ENCODE measurements around the gene TP53I3.

Gene TP53I3

GRCh38 chr2:24073816-24074215 is 10.8 kb downstream of the TP53I3 start:
- Histone ChIP-seq H3K9me3 (ENCODE audit: control insufficient read depth, low read length) (no peaks in the 10 kb centered on the region), H3K4me3 (ENCODE audit: insufficient read depth in 1 of 2, low read depth in 1 of 2, low read length in 2 of 2) (no peak overlapping the region), H3K18ac (ENCODE audit: low read depth in 1 of 2, low read length in 2 of 2) (no peak overlapping the region), H2AK5ac (ENCODE audit: low read length, severe bottlenecking) (no peak overlapping the region), H3K14ac (ENCODE audit: low read length in 2 of 2) (no peak overlapping the region), H4K8ac (ENCODE audit: low read length) (no peak overlapping the region), H2AFZ (ENCODE audit: low read depth, low read length) (no peak overlapping the region), H3K79me1 (replicated peaks; ENCODE audit: low read length, poor library complexity, severe bottlenecking) (peaks cover 17% of the 10 kb centered on the region), H2BK12ac (ENCODE audit: low read length in 2 of 2) (no peak overlapping the region), H3K4me1 (ENCODE audit: control insufficient read depth, insufficient read depth, low read depth, low read length) (peaks cover 11% of the 10 kb centered on the region), H2BK120ac (ENCODE audit: low read depth, low read length) (no peak overlapping the region), H3K27ac (ENCODE audit: low read length, poor library complexity, severe bottlenecking) (no peak overlapping the region), H3K4ac (ENCODE audit: low read depth in 1 of 2, low read length in 2 of 2) (no peak overlapping the region), H3K4me2 (ENCODE audit: low read length, poor library complexity, severe bottlenecking) (no peak overlapping the region), H3K27me3 (ENCODE audit: control insufficient read depth in 1 of 2, insufficient read depth in 1 of 2, low read length in 2 of 2) (no peaks in the 10 kb centered on the region), H3K23ac (ENCODE audit: low read length in 2 of 2) (no peak overlapping the region), H3K36me3 (ENCODE audit: control insufficient read depth in 1 of 2, insufficient read depth in 2 of 2, low read depth in 1 of 2, low read length in 2 of 2) (peaks cover 24 to 51% of the 10 kb centered on the region in 2 experiments), H2BK15ac (ENCODE audit: low read depth, poor library complexity, severe bottlenecking) (no peak overlapping the region), H3K9ac (ENCODE audit: low read length) (no peak overlapping the region), H4K91ac (ENCODE audit: low read length) (no peak overlapping the region), H2BK5ac (ENCODE audit: low read depth, low read length, poor library complexity, severe bottlenecking) (no peak overlapping the region)
- WGBS = 100% methylated on average over 2 of the region's 6 CpGs
- no peak for DNase-seq

- Histone ChIP-seq H2BK12ac (ENCODE audit: low read length in 2 of 2) (no peak overlapping the region), H3K9me3 (ENCODE audit: control insufficient read depth, low read length) (no peaks in the 10 kb centered on the region), H3K4ac (ENCODE audit: low read depth in 1 of 2, low read length in 2 of 2) (no peak overlapping the region), H2AFZ (ENCODE audit: low read depth, low read length) (no peak overlapping the region), H2BK5ac (ENCODE audit: low read depth, low read length, poor library complexity, severe bottlenecking) (no peak overlapping the region), H2BK120ac (ENCODE audit: low read depth, low read length) (no peak overlapping the region), H2AK5ac (ENCODE audit: low read length, severe bottlenecking) (no peak overlapping the region), H3K27ac (ENCODE audit: low read length, poor library complexity, severe bottlenecking) (no peak overlapping the region), H3K36me3 (ENCODE audit: control insufficient read depth in 1 of 2, insufficient read depth in 2 of 2, low read depth in 1 of 2, low read length in 2 of 2) (peaks cover 26 to 59% of the 10 kb centered on the region in 2 experiments), H3K27me3 (ENCODE audit: control insufficient read depth in 1 of 2, insufficient read depth in 1 of 2, low read length in 2 of 2) (no peaks in the 10 kb centered on the region), H4K8ac (ENCODE audit: low read length) (no peak overlapping the region), H3K23ac (ENCODE audit: low read length in 2 of 2) (no peak overlapping the region), H3K79me1 (replicated peaks; ENCODE audit: low read length, poor library complexity, severe bottlenecking) (peaks cover 17% of the 10 kb centered on the region), H3K4me1 (ENCODE audit: control insufficient read depth, insufficient read depth, low read depth, low read length) (peaks cover 8% of the 10 kb centered on the region), H3K18ac (ENCODE audit: low read depth in 1 of 2, low read length in 2 of 2) (no peak overlapping the region), H3K14ac (ENCODE audit: low read length in 2 of 2) (no peak overlapping the region), H3K4me3 (ENCODE audit: insufficient read depth in 1 of 2, low read depth in 1 of 2, low read length in 2 of 2) (no peak overlapping the region), H4K91ac (ENCODE audit: low read length) (no peak overlapping the region), H3K4me2 (ENCODE audit: low read length, poor library complexity, severe bottlenecking) (no peak overlapping the region), H3K9ac (ENCODE audit: low read length) (no peak overlapping the region), H2BK15ac (ENCODE audit: low read depth, poor library complexity, severe bottlenecking) (no peak overlapping the region)
- no peak for DNase-seq
- 96% methylated on average over 4 of the region's 4 CpGs for WGBS
Observed at GRCh38 chr2:24072259-24072658, 12.4 kb downstream of the TP53I3 start.

- no peak overlapping the region for H2BK5ac ChIP-seq (ENCODE audit: low read depth, low read length, poor library complexity, severe bottlenecking)
- peaks cover 25 to 55% of the 10 kb centered on the region in 2 experiments for H3K36me3 ChIP-seq (ENCODE audit: control insufficient read depth in 1 of 2, insufficient read depth in 2 of 2, low read depth in 1 of 2, low read length in 2 of 2)
- H3K18ac ChIP-seq (ENCODE audit: low read depth in 1 of 2, low read length in 2 of 2) = no peak overlapping the region
- H3K14ac ChIP-seq (ENCODE audit: low read length in 2 of 2) = no peak overlapping the region
- H2BK120ac ChIP-seq (ENCODE audit: low read depth, low read length) = no peak overlapping the region
- no peak overlapping the region for H4K8ac ChIP-seq (ENCODE audit: low read length)
- no peaks in the 10 kb centered on the region for H3K9me3 ChIP-seq (ENCODE audit: control insufficient read depth, low read length)
- no peak overlapping the region for H2BK15ac ChIP-seq (ENCODE audit: low read depth, poor library complexity, severe bottlenecking)
- DNase-seq = no peak
- no peak overlapping the region for H3K9ac ChIP-seq (ENCODE audit: low read length)
- H3K27ac ChIP-seq (ENCODE audit: low read length, poor library complexity, severe bottlenecking) = no peak overlapping the region
- H4K91ac ChIP-seq (ENCODE audit: low read length) = no peak overlapping the region
- H3K27me3 ChIP-seq (ENCODE audit: control insufficient read depth in 1 of 2, insufficient read depth in 1 of 2, low read length in 2 of 2) = no peaks in the 10 kb centered on the region
- H2AK5ac ChIP-seq (ENCODE audit: low read length, severe bottlenecking) = no peak overlapping the region
- no peak overlapping the region for H3K4me2 ChIP-seq (ENCODE audit: low read length, poor library complexity, severe bottlenecking)
- H3K4me1 ChIP-seq (ENCODE audit: control insufficient read depth, insufficient read depth, low read depth, low read length) = no peaks in the 10 kb centered on the region
- H3K4me3 ChIP-seq (ENCODE audit: insufficient read depth in 1 of 2, low read depth in 1 of 2, low read length in 2 of 2) = no peak overlapping the region
- no peak overlapping the region for H2BK12ac ChIP-seq (ENCODE audit: low read length in 2 of 2)
- H3K23ac ChIP-seq (ENCODE audit: low read length in 2 of 2) = no peak overlapping the region
- H3K79me1 ChIP-seq (replicated peaks; ENCODE audit: low read length, poor library complexity, severe bottlenecking) = peaks cover 6% of the 10 kb centered on the region
- no peak overlapping the region for H3K4ac ChIP-seq (ENCODE audit: low read depth in 1 of 2, low read length in 2 of 2)
- 100% methylated on average over 1 of the region's 2 CpGs for WGBS
- H2AFZ ChIP-seq (ENCODE audit: low read depth, low read length) = no peak overlapping the region
Observed at GRCh38 chr2:24065341-24065740, 19.3 kb downstream of the TP53I3 start.

GRCh38 chr2:24058564-24059271 is 25.9 kb downstream of the TP53I3 start:
- H3K9ac ChIP-seq (ENCODE audit: low read length) = no peak overlapping the region
- H2BK15ac ChIP-seq (ENCODE audit: low read depth, poor library complexity, severe bottlenecking) = no peak overlapping the region
- H4K91ac ChIP-seq (ENCODE audit: low read length) = no peak overlapping the region
- H3K23ac ChIP-seq (ENCODE audit: low read length in 2 of 2) = no peak overlapping the region
- no peak overlapping the region for H4K8ac ChIP-seq (ENCODE audit: low read length)
- H3K4me1 ChIP-seq (ENCODE audit: control insufficient read depth, insufficient read depth, low read depth, low read length) = no peaks in the 10 kb centered on the region
- peaks cover 4 to 22% of the 10 kb centered on the region in 2 experiments for H3K36me3 ChIP-seq (ENCODE audit: control insufficient read depth in 1 of 2, insufficient read depth in 2 of 2, low read depth in 1 of 2, low read length in 2 of 2)
- no peaks in the 10 kb centered on the region for H3K9me3 ChIP-seq (ENCODE audit: control insufficient read depth, low read length)
- H3K18ac ChIP-seq (ENCODE audit: low read depth in 1 of 2, low read length in 2 of 2) = no peak overlapping the region
- no peak overlapping the region for H2BK12ac ChIP-seq (ENCODE audit: low read length in 2 of 2)
- H2AFZ ChIP-seq (ENCODE audit: low read depth, low read length) = no peak overlapping the region
- H2BK120ac ChIP-seq (ENCODE audit: low read depth, low read length) = no peak overlapping the region
- no peak for DNase-seq
- no peak overlapping the region for H2BK5ac ChIP-seq (ENCODE audit: low read depth, low read length, poor library complexity, severe bottlenecking)
- no peak overlapping the region for H3K27ac ChIP-seq (ENCODE audit: low read length, poor library complexity, severe bottlenecking)
- no peak overlapping the region for H3K14ac ChIP-seq (ENCODE audit: low read length in 2 of 2)
- no peak overlapping the region for H3K4me2 ChIP-seq (ENCODE audit: low read length, poor library complexity, severe bottlenecking)
- H3K4ac ChIP-seq (ENCODE audit: low read depth in 1 of 2, low read length in 2 of 2) = no peak overlapping the region
- no peak overlapping the region for H3K4me3 ChIP-seq (ENCODE audit: insufficient read depth in 1 of 2, low read depth in 1 of 2, low read length in 2 of 2)
- no peaks in the 10 kb centered on the region for H3K79me1 ChIP-seq (replicated peaks; ENCODE audit: low read length, poor library complexity, severe bottlenecking)
- no peaks in the 10 kb centered on the region for H3K27me3 ChIP-seq (ENCODE audit: control insufficient read depth in 1 of 2, insufficient read depth in 1 of 2, low read length in 2 of 2)
- no peak overlapping the region for H2AK5ac ChIP-seq (ENCODE audit: low read length, severe bottlenecking)
- WGBS = 96% methylated on average over 4 of the region's 4 CpGs

All from mesenchymal stem cell (in vitro differentiated cells and primary cell).